GM18507 (cell line): ENCODE results near the gene GRHL3.
"Not testable (repeated sequence)": the region's sequence is repeated elsewhere in the genome, so short reads cannot be mapped to it uniquely, and the experiment has no call there.

ENCODE experiments used
- DNase-seq: peaks from one replicate; pipeline ENCODE4 v3.0.0; 2011; ENCODE audit warnings: low read depth; ENCODE audit not compliant: insufficient read length; ENCODE audit errors: extremely low spot score
- FAIRE-seq: peaks from 2 replicates; lab custom pipeline; 2011; peaks lifted over from hg19 to GRCh38; lab: Jason Lieb, UNC

The GRHL3 gene

DNA sequence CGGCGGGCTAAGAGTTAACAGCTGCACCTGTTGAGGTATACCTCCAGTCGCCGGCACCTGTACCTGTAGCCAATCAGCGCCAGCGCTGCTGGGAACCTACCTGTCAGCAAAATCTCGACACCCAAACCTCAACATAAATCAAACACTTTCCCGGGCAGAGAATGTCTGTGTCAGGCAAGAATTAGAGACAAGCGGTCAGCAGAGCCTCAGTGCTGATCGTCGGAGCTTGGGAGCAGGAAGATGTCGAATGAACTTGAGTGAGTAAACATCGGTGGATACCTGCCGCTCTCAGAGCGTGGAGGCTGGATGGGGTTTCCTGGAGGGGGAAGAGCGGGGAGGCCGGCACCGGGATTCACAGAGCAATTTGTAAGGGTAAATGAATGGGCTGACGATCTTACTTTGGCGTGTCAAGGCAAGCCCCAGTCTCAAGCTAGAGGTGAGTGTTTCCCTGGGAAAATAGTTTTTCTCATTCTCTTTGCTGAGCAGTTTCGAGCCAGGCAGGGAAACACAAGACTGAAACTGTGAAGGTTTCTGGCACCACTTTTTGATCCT lies at the start of gene GRHL3:
TSS of gene GRHL3 (plus strand) at position 46 of the 552 bp plus-strand sequence. CDS start at position 241, 195 bp downstream.
- DNase-seq (no peak), FAIRE-seq (no peak)

DNA sequence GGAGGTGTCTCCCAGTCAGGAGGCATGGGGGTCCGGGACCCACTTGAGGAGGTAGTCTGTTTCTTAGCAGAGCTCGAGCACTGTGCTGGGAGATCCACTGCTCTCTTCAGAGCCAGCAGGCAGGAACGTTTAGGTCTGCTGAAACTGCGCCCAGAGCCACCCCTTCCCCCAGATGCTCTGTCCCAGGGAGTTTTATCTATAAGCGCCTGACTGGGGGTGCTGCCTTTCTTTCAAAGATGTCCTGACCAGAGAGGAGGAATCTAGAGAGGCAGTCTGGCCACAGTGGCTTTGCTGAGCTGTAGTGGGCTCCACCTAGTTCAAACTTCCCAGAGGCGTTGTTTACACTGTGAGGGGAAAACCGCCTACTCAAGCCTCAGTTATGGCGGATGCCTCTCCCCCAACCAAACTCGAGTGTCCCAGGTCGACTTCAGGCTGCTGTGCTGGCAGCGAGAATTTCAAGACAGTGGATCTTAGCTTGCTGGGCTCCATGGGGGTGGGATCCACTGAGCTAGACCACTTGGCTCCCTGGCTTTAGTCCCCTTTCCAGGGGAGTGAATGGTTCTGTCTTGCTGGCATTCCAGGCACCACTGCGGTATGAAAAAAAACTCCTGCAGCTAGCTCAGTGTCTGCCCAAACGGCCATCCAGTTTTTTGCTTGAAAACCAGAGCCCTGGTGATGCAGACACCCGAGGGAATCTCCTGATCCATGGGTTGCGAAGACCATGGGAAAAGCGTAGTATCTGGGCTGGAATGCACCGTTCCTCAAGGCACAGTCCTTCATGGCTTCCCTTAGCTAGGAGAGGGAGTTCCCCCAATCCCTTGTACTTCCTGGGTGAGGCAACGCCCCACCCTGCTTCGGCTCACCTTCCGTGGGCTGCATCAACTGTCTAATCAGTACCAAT lies 44.7 kb upstream of the GRHL3 start:
- FAIRE-seq, DNase-seq: not testable (repeated sequence)

DNA sequence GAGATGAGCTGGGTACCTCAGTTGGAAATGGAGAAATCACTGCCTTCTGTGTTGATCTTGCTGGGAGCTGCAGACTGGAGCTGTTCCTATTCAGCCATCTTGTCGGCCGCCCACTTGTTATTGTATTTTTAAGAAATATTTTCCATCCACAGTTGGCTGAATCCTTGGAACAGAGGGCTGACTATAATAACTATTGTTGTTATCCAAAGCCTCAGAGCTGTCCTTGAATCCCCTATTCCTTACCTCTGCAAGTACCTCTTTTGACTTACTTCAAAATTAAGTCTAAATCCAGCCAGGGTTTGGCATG lies 44.1 kb upstream of the GRHL3 start:
- DNase-seq (no peak), FAIRE-seq (no peak)

DNA sequence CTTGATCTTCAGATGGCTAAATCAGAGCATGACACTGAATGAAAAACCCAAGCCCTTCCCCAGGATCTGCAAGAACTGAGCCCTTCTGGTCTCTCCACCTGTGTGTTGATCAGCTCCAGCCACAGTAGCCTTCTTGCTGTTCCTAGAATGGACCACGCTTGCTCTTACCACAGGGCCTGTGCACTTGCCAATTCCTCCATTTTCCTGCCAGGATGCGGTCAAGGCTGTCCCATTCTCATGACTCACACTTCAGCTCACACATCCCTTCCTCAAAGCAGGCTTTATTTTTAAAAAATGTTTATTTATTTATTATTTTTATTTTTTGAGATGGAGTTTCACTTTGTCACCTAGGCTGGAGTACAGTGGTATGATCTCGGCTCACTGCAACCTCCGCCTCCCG lies 43.6 kb upstream of the GRHL3 start:
- DNase-seq (no peak), FAIRE-seq (no peak)

DNA sequence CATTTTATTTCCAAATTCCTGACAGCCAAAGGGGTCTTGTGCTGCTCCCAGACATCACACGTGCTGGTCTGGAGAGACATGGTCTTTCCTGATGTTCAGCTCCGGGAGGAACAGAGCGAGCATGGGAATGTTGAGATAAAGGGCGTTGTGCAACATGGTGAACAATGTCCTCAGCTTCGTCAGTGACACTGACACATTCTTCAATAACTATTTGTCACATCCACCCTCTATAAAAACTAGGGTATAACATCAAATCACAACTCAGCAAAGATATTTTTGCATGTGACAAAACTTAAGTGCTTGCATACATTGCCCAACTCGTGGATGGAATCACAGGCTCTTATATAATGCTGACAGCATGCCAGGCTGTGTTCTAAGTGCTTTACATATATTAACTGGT lies 42.4 kb upstream of the GRHL3 start:
- DNase-seq, result no peak
- no peak for FAIRE-seq

DNA sequence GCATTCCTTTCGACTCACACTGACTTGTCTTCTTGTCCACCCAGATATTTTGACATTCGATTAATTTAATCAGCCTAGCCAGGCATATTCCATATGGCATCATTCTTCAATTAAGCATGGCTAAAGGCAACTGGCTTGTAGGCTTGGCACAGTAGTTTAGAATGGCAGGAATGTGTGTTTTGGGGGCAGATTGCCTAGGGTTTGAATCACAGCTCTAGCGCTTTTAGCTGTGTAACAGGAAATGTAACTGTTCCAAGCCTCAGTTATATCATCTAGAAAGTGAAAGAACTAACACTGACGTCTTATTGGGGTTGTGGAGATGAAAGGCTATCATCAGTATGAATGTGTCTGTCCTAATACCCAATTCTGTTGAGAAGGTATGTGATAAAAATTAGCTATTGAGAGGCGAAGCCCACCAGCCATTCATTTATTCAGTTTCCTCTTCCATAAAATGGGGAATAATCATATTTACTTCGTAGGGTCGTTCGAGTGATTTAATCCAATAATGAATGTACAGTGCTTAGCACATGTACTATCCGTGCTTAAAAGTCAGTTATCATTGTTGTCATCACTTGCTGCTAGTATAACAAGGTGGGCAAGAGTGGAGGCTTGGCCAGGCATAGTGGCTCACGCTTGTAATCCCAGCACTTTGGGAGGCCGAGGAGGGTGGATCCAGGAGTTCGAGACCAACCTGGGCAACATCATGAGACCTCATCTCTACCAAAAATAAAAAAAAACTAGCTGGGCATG lies 41.6 kb upstream of the GRHL3 start:
- FAIRE-seq, result peak; percentile 60
- DNase-seq, result no peak

DNA sequence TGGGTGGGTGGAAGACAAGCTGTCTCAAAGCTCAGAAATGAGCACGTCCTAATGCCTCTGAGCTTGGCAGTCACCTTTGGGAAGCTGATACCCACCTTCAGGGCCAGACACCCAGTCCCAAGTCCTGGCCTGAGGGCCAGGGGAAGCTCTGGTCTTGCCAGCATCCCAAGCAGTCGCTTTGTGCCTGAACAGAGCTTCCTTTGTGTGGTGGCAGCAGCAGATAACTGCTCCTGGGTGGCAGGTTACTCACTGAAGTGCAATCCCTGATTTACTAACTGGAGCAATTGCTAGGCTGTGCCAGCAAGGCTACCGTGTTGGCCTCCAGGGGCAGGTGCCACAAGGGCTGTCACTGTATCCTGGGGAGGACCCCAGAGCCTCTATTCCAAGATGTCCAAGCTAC lies 40.4 kb upstream of the GRHL3 start:
- FAIRE-seq, result no peak
- DNase-seq, result no peak

DNA sequence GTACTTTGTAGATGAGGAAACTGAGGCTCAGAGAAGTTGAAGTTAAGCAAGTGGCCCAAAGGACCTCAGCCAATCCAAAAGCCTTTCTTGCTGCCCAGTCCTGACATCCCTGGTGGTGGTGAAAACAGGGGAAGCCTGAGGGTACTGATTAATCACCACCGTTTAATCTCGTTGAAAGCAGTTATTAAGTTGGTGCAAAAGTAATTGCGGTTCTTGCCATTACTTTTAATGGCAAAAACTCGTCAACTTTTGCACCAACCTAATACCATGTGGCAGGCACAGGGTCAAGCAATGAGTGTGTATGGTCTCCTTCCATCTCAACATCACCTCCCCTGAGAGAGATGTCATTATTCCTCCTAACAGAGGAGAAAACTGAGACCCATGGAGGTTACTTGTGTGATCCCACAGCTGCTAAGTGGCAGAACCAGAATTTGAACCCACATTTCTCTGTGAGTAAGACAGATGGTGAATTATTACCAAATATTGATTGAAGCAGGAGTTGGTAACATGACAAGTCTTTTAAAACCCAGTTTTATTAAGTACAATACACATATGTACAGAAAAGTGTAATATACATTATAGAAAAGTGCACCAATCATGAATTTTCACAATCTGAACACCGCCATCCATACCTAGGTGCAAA lies 39.4 kb upstream of the GRHL3 start:
- DNase-seq, result no peak
- no peak for FAIRE-seq

DNA sequence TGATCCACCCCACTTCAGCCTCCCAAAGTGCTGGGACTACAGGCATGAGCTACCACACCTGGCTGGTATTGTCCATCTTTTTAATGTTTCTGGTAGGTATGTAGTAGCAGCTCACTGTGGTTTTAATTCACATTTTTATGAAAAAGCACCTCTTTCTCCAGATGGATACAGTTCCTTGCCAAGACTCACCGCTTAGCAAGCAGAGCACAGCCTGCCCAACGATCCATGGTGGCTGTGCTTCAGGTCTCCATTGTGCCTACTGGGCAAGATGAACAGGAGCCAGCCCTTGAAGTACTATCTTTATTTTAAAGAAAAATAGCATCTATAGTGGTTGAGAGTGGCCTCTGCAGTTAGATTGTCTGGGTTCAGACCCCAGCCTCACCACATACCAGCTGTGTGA lies 37.6 kb upstream of the GRHL3 start:
- DNase-seq, result no peak
- no peak for FAIRE-seq

DNA sequence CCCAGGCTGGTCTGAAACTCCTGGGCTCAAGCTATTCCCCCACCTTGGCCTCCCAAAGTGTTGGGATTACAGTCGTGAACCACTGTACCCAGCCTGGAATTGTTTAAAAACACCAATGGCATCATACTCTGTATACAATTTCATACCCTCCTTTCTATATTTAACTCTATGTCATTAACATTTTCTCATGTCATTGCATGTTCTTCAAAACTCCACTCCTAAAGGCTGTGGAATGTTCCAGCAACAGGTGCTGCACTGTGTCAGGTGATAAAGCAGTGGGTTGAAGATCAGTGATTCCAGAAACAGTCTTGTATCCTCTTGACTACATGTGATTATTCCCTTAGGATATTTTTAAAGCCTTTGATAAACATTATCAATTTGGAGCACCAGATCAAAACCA lies 36.7 kb upstream of the GRHL3 start:
- no peak for FAIRE-seq
- no peak for DNase-seq

DNA sequence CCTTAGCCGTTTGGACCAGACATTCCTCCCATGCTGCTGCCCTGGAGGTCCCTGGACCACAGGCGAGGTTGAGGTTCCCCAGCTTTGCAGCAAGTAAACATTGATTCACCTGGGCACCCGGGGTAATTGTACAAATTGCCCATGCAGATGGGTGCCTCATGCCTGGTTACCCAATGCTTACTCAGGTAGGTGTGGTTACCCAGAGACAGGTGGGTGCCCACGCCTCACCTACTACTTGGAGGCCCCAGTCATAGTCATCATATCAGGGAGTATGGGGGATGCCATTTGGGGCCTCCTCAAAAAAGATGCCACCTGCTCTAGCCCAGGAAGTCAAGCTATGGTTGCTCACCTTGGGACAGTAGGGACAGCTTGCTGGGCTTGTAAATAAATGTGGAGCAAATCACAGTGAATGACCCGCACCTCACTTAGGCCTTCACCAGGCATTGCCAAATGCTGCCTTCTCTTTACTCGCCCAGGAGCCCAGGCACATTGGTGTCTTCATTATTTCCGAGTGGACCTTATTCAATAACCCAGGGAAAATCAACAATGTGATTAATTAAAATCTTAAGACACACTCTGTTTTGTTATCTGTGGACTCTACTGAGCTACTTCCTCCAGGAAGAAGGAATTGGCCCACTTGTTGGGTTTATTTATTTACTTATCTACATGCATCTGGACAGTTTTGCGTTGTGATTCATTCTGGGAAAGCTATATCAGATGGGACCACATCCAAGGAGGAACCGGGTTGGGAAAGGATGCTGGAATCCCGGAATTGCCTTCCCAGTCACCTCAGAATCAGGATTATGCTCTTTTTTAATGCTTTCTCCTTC lies 35.6 kb upstream of the GRHL3 start:
- DNase-seq, result no peak
- no peak for FAIRE-seq

DNA sequence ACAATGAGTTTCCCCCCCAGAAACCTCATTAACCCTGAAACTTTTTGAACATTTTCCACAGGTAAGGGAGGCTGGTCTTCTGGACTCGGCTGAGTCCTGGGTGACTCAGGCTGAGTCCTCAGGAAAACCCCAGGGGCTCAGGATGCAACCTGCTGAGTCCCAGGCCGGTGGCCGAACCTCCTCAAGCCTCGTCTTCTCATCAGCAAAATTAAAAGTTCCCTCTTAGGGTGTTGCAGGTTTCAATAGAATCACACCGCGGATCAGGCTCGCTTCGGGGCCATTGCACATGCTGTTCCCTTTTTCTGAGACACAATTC lies 35.0 kb upstream of the GRHL3 start:
- FAIRE-seq (no peak), DNase-seq (no peak)

DNA sequence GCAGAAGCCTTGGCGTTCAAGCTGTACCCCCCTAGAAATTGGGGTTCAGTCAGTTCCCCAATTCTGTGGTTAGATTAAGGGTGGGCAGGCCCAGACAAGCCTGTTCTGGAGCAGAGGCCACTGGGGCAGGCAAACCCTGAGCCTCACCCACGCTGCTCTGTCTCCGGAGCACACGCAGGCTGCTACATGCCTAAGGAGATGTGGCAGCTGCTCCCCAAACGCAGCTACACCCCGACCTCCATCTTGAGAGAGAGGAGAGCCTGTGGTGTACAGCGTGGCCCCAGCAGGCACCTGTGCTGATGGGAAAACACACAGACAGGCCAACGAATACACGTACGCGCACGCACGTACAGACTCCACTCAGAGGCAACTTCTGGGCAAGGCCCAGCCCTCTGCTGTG lies 33.9 kb upstream of the GRHL3 start:
- FAIRE-seq, result no peak

DNA sequence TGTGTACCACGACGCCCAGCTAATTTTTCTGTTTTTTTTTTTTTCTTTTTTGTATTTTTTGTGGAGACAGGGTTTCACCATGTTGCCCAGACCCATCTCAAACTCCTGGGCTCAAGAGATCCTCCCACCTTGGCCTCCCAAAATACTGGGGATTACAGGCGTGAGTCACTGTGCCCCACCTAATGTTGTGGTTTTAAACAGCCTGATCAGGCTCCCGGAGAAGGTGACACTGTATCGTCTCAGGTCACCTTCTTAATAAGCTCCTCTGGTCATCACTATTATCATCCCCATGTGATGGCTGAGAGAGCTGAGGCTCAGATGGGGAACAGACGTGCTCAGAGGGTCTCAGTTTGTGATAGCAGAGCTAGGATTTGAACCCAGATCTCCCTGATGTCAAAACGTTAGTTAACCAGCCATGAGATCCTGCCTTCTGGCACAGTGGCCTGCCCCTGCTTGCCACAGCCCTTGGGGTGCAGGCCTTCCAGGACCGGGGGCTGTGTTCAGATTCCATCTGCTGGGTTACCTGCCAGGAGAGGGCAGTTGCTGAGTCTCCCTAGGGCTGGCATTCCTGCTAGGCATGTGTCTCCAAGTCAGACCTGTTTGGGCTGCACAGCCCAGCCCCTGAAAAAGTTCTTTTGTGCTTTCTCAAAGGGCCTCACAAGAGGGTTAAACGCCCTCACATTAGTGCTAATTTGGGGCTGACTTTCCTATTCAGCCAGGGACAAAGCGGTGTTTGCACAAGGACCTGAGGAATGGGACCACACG lies 32.7 kb upstream of the GRHL3 start:
- DNase-seq, result no peak
- no peak for FAIRE-seq

More for the DNA sequence above, 33.9 kb upstream of the GRHL3 start:
- DNase-seq, result no peak

DNA sequence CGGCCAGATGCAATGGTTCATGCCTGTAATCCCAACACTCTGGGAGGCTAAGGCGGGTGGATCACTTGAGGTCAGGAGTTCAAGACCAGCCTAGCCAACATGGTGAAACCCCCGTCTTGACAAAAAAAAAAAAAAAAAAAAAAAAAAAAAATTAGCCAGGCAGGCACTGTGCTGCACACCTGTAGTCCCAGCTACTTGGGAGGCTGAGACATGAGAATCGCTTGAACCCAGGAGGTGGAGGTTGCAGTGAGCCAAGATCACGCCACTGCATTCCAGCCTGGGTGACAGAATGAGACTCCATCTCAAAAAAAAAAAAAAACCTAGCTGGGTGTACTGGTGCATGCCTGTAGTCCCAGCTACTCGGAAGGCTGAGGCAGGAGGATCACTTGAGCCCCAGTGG lies 31.4 kb upstream of the GRHL3 start:
- FAIRE-seq, DNase-seq: not testable (repeated sequence)

DNA sequence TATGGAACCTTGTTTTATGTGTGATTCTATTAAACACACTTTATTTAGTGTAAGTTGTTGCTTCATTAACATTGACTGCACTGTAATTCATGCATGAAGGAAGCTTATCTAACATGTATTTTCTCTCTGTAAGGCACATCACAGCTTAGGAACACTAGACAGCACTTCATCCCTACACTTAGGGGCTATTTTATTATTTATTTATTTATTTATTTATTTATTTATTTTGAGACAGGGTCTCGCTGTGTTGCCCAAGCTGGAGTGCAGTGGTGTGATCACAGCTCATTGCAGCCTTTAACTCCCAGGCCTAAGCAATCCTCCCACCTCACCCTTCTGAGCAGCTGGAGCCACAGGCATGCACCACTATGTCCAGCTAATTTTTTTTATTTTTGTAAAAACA lies 30.7 kb upstream of the GRHL3 start:
- FAIRE-seq (no peak), DNase-seq (no peak)

DNA sequence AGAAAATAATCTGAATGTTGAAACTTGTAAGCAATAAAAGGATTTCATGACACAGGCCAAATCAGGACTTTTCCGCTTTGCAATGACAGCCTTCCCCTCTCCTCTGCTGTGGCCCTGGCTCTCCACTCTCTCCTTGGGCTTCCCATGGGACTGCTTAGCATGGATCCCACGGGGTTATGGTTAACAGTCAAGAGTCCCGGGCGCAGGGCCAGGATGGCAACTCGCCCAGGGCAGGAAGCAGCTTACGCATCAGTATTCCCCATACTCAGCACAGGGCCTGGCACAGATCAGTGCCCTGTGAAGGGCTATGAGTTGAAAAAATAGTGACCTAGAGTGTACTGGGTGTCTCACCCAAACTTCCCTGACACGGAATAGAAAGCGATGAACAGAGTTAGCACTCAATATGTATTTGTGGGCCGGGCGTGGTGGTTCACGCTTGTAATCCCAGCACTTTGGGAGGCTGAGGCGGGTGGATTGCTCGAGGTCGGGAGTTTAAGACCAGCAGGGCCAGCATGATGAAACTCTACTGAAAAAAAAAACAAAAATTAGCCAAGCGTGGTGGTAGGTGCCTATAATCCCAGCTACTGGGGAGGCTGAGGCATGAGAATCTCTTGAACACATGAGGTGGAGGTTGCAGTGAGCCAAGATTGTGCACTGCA lies 29.1 kb upstream of the GRHL3 start:
- FAIRE-seq, result no peak
- no peak for DNase-seq

DNA sequence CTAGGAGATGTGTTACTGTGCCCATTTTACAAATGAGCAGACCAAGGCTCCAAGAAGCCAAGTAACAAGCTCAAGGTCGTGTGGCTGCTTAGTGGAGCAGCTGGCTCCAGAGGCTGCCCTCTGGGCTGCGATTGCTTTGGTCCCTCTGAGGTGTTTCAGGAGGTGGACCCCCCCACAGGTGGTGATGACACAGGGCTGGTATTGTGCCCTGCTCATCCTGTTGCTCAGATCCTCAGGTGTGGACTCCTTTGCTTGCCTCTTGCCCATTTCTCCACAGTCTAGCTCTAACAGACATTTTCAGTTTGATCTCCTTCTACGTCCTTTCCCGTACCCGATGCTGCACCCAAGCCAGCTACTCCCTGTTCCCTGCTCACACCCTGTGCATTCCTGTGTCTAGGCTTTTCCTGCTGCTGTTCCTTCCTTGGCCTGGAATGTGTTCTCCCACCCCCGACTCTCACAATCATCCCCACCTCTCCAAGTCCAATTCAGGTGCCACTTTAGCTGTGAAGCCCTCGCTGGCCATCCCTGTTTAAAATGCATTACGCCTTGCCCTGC lies 28.1 kb upstream of the GRHL3 start:
- no peak for DNase-seq
- FAIRE-seq, result no peak
